IPS-18c (cell line): ENCODE data around the gene PPP1R15A.
"Not testable (repeated sequence)": the region's sequence is repeated elsewhere in the genome, so short reads cannot be mapped to it uniquely, and the experiment has no call there.

Experiments
- H3K4me3 ChIP-seq: 2 replicates; pipeline ENCODE4 v1.7.0; 2013; ENCODE audit warnings: low read depth, mild to moderate bottlenecking, low read length, moderate library complexity; ENCODE audit not compliant: insufficient read depth
- H3K9me3 ChIP-seq: one replicate; pipeline ENCODE4 v1.6.1; 2013; ENCODE audit warnings: mild to moderate bottlenecking, low read length, moderate library complexity; ENCODE audit not compliant: control insufficient read depth, insufficient read depth

PPP1R15A gene

GRCh38 chr19:48853483-48853882 lies 18.7 kb upstream of the PPP1R15A start:
- no peaks in the 10 kb centered on the region for H3K9me3 ChIP-seq
- no peak overlapping the region for H3K4me3 ChIP-seq

GRCh38 chr19:48854103-48854502 lies 18.1 kb upstream of the PPP1R15A start:
- no peak overlapping the region for H3K4me3 ChIP-seq
- no peaks in the 10 kb centered on the region for H3K9me3 ChIP-seq

- Histone ChIP-seq H3K4me3 (no peak overlapping the region), H3K9me3 (no peaks in the 10 kb centered on the region)
Observed at GRCh38 chr19:48856921-48857320, 15.3 kb upstream of the PPP1R15A start.

DNA sequence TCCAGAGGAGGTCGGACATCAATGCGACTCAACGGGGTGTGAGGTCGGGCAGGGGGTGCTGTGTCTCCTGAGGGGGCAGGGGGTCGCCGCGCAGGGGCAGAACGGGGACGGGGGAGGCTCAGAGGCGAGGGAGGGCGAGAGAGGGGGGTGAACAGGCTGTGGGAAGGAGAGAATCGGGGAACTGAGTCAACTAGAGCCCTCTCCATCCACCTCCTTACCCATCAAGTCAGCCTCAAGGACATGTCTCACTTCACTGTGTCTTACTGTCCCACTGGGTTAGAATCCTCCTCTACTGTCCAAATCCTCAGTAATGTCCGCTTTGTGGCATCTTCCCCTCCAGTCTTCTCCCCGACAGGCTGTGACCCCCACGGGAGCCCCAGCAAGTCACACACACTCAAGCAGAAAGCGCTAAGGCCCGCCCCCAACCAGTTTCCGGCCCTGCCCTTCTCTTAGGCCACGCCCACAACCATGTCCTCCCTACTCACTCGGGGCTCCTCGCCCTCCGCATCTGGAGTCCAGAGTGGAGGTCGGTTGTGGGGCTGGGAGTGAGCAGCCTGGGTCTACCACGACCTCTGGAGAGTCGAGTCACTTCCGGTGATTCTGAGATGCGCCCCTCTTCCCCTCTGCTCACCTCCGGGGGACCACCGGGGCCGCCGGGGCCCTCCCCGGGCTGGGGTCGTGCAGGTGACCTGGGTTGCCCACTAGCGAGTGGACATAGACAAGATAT lies 13.1 kb upstream of the PPP1R15A start:
- H3K9me3 ChIP-seq: no peaks in the 10 kb centered on the region
- H3K4me3 ChIP-seq: no peak overlapping the region

- Histone ChIP-seq H3K4me3 (no peak overlapping the region), H3K9me3 (no peaks in the 10 kb centered on the region)
Observed at GRCh38 chr19:48859711-48860572, 12.3 kb upstream of the PPP1R15A start.

DNA sequence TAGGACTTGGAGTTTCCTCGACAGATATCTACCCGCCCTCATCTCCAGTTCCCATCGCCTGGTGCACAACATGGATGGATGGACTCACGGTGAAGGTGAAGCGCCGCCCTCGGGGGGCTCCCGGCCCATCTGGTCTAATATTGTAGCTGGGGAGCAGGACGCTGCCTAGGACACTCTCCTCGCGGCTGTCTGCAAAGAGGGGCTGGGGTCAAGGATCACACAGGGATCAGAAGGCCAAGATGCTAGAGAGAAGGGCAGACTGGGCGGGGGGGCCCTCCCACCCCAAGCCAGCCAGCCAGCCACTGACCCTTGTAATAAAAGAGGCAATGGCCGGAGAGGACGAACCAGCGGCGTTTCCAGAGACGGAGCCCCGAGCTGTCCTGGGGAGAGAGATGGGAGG lies 10.9 kb upstream of the PPP1R15A start:
- H3K4me3 ChIP-seq: no peak overlapping the region

GRCh38 chr19:48862827-48863226 lies 9.4 kb upstream of the PPP1R15A start:
- no peaks in the 10 kb centered on the region for H3K9me3 ChIP-seq

More for the DNA sequence above, 10.9 kb upstream of the PPP1R15A start:
- H3K9me3 ChIP-seq: no peaks in the 10 kb centered on the region

GRCh38 chr19:48866692-48867091 lies 5.5 kb upstream of the PPP1R15A start:
- Histone ChIP-seq H3K9me3 (no peaks in the 10 kb centered on the region), H3K4me3 (no peak overlapping the region)

More at GRCh38 chr19:48862827-48863226, 9.4 kb upstream of the PPP1R15A start:
- no peak overlapping the region for H3K4me3 ChIP-seq

DNA sequence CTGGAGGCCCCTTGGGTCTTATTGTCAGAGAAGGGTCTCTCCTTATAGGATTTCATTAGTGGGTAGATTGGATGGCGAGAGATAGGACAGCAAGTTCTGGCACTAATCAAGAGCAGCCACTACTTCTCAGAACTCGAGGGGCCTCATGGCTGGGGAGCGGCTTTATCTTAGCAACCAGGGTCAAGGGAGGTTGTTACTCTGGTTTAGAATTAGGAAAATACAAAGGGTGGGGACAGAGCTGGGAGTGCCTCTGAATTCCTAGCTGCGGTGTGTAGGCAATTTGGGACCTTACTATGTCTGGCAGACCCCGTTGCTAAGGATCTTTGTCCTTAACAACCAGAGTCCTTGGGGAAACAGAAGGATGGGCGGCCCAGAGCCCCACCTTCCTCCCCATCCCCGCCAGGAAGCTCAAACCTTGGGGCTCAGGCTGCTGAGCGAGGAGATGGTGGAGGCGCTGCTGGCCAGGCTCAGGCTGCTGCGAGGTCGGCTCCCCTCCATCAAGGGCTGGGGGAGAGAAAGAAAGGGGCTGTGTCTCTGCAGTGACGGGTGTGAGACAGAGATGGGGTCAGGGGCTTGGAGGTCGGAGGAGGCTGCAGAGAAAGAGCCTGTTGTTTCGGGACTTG lies 5.0 kb upstream of the PPP1R15A start:
- no peak overlapping the region; the same call in 1 of the 2 replicates for H3K4me3 ChIP-seq
- no peaks in the 10 kb centered on the region for H3K9me3 ChIP-seq

GRCh38 chr19:48867746-48868113 lies 4.5 kb upstream of the PPP1R15A start:
- H3K9me3 ChIP-seq: no peaks in the 10 kb centered on the region
- peak overlapping the region; percentile 31 for H3K4me3 ChIP-seq

- Histone ChIP-seq H3K9me3 (no peaks in the 10 kb centered on the region), H3K4me3 (peak within 1 kb of the TSS; percentile 31)
Observed at GRCh38 chr19:48868114-48868886, 3.9 kb upstream of the PPP1R15A start, which contains the start of gene PLEKHA4. PLEKHA4 (minus strand) TSS chr19:48868617; CDS start chr19:48867620, 997 bp downstream.

GRCh38 chr19:48870048-48870447 lies 2.2 kb upstream of the PPP1R15A start:
- Histone ChIP-seq H3K9me3 (no peaks in the 10 kb centered on the region), H3K4me3 (no peak overlapping the region)

GRCh38 chr19:48871471-48872181 lies 595 bp upstream of the PPP1R15A start:
- not testable (repeated sequence) for H3K9me3 ChIP-seq, H3K4me3 ChIP-seq

DNA sequence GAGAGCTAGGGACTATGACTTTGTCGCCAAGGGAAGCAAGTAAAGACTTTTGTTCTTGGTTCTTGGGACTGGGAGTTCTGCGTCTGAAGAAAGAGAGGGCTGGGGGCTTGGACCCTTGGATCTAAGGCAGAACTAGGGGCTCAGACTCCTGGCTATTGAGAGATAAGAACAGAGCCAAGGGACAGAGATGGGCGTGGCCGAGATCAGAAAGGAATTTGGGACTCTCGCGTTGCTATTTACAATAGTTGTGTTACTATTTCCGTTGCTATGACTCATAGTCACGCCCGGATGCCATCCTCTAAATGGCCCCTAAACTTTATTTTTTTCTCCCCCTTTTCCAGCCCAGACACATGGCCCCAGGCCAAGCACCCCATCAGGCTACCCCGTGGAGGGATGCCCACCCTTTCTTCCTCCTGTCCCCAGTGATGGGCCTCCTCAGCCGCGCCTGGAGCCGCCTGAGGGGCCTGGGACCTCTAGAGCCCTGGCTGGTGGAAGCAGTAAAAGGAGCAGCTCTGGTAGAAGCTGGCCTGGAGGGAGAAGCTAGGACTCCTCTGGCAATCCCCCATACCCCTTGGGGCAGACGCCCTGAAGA lies 759 bp downstream of the PPP1R15A start:
- H3K9me3 ChIP-seq: no peaks in the 10 kb centered on the region
- H3K4me3 ChIP-seq: peak overlapping the region; percentile 66

GRCh38 chr19:48873476-48874302 lies 1.5 kb downstream of the PPP1R15A start:
- H3K4me3 ChIP-seq: peak overlapping the region; percentile 66

More at GRCh38 chr19:48873476-48874302, 1.5 kb downstream of the PPP1R15A start:
- no peaks in the 10 kb centered on the region for H3K9me3 ChIP-seq
